ENCODE data around the gene RRP1. TPM values are rescaled to one million over a fixed set of nuclear protein-coding genes. Genes with fewer than 3 reads are reported as not detected.
A peak's percentile ranks its signal among the peaks of the same experiment; 100 is the strongest.

Gene RRP1
- total and polyA plus RNA-seq, 2 of the 13 experiments (the other 11 are each of a cell fraction or from before 2014, with no cell fraction given) = 20.1 to 35.1 TPM

DNA sequence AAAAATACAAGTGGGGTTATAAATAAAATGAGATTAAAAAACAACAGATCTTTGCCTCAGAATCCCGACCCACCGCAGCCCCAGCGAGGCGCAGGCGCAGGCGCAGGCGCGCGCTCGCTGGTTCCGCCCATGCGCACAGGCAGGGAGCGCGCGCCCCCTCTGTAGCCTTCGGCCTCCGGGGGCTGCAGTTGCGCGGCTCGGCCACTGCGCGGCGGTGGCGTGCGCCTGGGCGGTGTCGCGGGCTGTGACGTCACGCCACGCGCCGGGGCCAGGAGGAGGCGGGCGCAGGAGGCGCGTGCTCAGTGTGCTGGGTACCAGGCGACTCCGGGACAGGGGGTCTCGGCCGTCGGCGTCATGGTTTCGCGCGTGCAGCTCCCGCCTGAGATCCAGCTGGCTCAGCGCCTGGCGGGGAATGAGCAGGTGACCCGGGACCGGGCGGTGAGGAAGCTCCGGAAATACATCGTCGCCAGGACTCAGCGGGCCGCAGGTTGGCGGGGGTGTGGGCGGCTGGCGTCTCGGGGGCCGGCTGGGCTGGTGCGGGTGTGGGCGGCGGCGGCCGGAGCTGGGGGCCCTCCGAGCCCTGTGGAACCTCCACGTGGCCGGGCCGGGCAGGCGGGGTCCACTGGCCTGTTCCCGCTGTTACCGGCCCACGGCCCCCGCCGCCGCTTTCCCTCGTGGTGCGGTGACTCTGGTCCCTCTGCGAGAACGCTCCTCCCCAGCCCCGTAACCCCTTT is at the start of gene RRP1 (continued):
- TF ChIP-seq, protein P1, sequence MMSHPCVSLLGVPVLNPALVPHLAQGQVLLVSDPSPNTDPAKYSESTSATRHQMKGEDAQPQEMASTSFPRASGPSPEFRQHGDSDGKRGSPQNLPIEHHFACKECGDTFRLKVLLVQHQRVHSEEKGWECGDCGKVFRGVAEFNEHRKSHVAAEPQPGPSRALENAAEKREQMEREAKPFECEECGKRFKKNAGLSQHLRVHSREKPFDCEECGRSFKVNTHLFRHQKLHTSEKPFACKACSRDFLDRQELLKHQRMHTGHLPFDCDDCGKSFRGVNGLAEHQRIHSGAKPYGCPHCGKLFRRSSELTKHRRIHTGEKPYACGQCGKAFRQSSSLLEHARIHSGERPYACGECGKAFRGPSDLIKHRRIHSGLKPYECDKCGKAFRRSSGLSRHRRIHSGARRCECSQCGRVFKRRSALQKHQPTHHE (CRISPR knock-in tag; IDR thresholded peaks at IDR 0.05; ENCODE audit: borderline replicate concordance) = 0 out of 2 replicates have a peak, but pooled peaks have one; percentile 43
- TF ChIP-seq ZFP37 (CRISPR knock-in tag; IDR thresholded peaks at IDR 0.05; ENCODE audit: borderline replicate concordance) (no peak), YEATS2 (CRISPR knock-in tag; IDR thresholded peaks at IDR 0.05; ENCODE audit: borderline replicate concordance) (peak; percentile 63; the same call in 1 of the 2 replicates), NR2F2 (IDR thresholded peaks at IDR 0.05; ENCODE audit: borderline replicate concordance, low read depth) (peak; percentile 15; the same call in 1 of the 2 replicates)

DNA sequence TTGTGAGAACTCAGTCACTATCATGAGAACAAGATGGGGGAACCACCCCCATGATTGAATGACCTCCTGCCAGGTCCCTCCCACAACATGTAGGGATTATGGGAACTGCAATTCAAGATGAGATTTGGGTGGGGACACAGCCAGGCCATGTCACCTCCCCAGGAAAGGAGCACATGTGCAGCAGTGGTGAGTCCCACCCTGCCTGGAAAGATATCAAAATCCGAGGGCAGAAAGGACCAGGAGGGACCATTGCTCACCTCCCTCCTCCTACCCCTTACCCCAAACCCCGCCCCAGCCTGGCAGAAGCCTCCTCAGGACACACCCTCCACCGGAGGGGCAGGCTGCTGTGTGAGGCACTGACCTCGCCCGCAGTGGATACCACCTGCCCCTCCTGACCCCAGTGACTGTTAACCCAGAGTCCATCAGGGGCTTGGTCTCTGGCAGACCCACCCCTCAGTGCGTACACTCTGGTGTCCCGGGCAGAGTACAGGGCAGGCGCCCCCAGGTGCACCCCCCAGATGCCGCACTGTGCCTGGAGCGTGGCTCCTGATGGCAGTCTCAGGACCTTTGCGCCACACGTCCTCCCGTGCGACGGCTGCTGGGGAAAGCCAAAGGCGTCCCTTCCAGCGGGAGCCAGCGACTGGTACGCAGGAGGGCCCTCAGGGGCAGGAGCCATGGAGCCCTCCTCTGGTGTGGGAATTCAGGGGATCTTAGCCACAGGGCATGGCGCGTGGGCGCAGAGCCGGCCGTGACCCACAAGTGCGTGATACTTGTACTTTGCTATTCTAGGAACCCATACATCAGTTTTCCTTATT is 49.5 kb upstream of the RRP1 start:
- in situ Hi-C loops (cut with HindIII; ENCODE audit: extremely low pct_ligation_motif_present, low pct_unique_long_range_greater_than_20kb) (no loop called here), intact Hi-C loops (cut with micrococcal nuclease; ENCODE audit: unreplicated experiment) (no loop called here)
- no peak for DNase-seq (ENCODE audit: low spot score)
- Histone ChIP-seq H3K79me2 (ENCODE audit: insufficient read depth, low read length) (peaks cover 21% of the 10 kb centered on the region), H3K27me3 (ENCODE audit: control insufficient read depth in 1 of 2, insufficient read depth in 2 of 2, low read length in 2 of 2) (no peaks in the 10 kb centered on the region), H2AFZ (ENCODE audit: low read length) (no peak overlapping the region), H3K9me3 (ENCODE audit: low read length) (no peaks in the 10 kb centered on the region), H3K36me3 (replicated peaks in 1 of 2; ENCODE audit: control insufficient read depth in 1 of 2, insufficient read depth in 2 of 2, low read length in 2 of 2) (peaks cover 22 to 34% of the 10 kb centered on the region in 2 experiments), H3K4me3 (replicated peaks in 1 of 3; ENCODE audit: insufficient read depth in 1 of 3, low read depth in 2 of 3, low read length in 3 of 3) (no peak overlapping the region), H3K4me1 (ENCODE audit: insufficient read depth, low read length) (peaks cover 34% of the 10 kb centered on the region), H3K9ac (ENCODE audit: insufficient read depth, low read depth, low read length) (no peak overlapping the region), H4K20me1 (ENCODE audit: insufficient read depth, low read length) (peaks cover 2% of the 10 kb centered on the region; the same call in 1 of the 2 replicates), H3K27ac (ENCODE audit: extremely low read length, insufficient read depth, low read length) (no peak overlapping the region), H3K4me2 (ENCODE audit: low read depth, low read length) (no peak overlapping the region)
- no peak for FAIRE-seq
- no peak; the same call in 1 of the 3 replicates for ATAC-seq
- ChIA-PET CTCF (ENCODE audit: low intra/inter-chr PET ratio, low total read pairs) (no interaction called here), POLR2A (interaction anchor here (0.6 to 3.5 kb wide), 2 partner anchors 11 to 71 kb away, joined by 3 to 27 read pairs; no protein-coding TSS in a partner anchor)
- no TSS peak for BruUV-seq (replicated peaks)
- WGBS (ENCODE audit: low lambda C conversion rate) = 95% methylated on average over 15 of the region's 25 CpGs
- TF ChIP-seq FOXC1 (CRISPR knock-in tag; IDR thresholded peaks at IDR 0.05; ENCODE audit: borderline replicate concordance) = no peak
- TF ChIP-seq ZNF703 (CRISPR knock-in tag; IDR thresholded peaks at IDR 0.05; ENCODE audit: borderline replicate concordance) = no peak
- TF ChIP-seq, protein P2, sequence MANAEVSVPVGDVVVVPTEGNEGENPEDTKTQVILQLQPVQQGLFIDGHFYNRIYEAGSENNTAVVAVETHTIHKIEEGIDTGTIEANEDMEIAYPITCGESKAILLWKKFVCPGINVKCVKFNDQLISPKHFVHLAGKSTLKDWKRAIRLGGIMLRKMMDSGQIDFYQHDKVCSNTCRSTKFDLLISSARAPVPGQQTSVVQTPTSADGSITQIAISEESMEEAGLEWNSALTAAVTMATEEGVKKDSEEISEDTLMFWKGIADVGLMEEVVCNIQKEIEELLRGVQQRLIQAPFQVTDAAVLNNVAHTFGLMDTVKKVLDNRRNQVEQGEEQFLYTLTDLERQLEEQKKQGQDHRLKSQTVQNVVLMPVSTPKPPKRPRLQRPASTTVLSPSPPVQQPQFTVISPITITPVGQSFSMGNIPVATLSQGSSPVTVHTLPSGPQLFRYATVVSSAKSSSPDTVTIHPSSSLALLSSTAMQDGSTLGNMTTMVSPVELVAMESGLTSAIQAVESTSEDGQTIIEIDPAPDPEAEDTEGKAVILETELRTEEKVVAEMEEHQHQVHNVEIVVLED (CRISPR knock-in tag; IDR thresholded peaks at IDR 0.05; ENCODE audit: borderline replicate concordance) = no peak
- TF ChIP-seq, protein P3, sequence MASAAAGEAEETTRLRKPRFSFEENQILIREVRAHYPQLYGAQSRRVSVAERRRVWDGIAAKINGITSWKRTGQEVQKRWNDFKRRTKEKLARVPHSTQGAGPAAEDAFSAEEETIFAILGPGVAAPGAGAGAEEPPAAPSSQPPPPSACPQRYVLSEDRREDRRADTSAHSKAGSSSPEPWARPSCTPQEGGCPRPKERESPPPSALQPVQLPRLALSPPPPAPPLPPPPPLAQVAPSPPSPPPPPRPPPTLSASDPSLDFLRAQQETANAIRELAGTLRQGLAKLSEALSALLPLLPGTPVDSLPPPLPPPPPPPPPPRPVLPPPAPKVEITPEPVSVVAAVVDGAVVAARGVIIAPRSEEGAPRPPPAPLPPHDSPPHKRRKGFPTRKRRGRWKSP (CRISPR knock-in tag; IDR thresholded peaks at IDR 0.05) = no peak
- TF ChIP-seq, protein P4, sequence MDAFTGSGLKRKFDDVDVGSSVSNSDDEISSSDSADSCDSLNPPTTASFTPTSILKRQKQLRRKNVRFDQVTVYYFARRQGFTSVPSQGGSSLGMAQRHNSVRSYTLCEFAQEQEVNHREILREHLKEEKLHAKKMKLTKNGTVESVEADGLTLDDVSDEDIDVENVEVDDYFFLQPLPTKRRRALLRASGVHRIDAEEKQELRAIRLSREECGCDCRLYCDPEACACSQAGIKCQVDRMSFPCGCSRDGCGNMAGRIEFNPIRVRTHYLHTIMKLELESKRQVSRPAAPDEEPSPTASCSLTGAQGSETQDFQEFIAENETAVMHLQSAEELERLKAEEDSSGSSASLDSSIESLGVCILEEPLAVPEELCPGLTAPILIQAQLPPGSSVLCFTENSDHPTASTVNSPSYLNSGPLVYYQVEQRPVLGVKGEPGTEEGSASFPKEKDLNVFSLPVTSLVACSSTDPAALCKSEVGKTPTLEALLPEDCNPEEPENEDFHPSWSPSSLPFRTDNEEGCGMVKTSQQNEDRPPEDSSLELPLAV (CRISPR knock-in tag; conservative IDR thresholded peaks at IDR 0.05; ENCODE audit: low read depth) = no peak
- TF ChIP-seq ZC3H4 (CRISPR knock-in tag; IDR thresholded peaks at IDR 0.05; ENCODE audit: borderline replicate concordance) = no peak
- TF ChIP-seq ZNF33A (CRISPR knock-in tag; IDR thresholded peaks at IDR 0.05; ENCODE audit: borderline replicate concordance) = no peak
- TF ChIP-seq MTA3 (CRISPR knock-in tag; IDR thresholded peaks at IDR 0.05) = no peak
- no peak for TF ChIP-seq ZFP82 (CRISPR knock-in tag; IDR thresholded peaks at IDR 0.05; ENCODE audit: borderline replicate concordance)
- TF ChIP-seq ZNF441 (CRISPR knock-in tag; IDR thresholded peaks at IDR 0.05; ENCODE audit: borderline replicate concordance) = no peak
